Trophoblast cell (in vitro differentiated cells and primary cell): ENCODE results near the gene LAMB4.

Experiments used
- DNase-seq, 2 donors: peaks; one replicate each; pipeline ENCODE4 v3.0.0-alpha.2; 2016
- H2AFZ ChIP-seq: 2 replicates; pipeline ENCODE4 v1.6.1; 2013; ENCODE audit warnings: low read length, moderate library complexity, mild to moderate bottlenecking; ENCODE audit not compliant: insufficient read depth, poor library complexity
- H2AK5ac ChIP-seq: 2 replicates; pipeline ENCODE4 v1.6.1; 2013; ENCODE audit warnings: mild to moderate bottlenecking, low read length
- H2BK120ac ChIP-seq: 2 replicates; pipeline ENCODE4 v1.6.1; 2013; ENCODE audit warnings: low read length, mild to moderate bottlenecking, moderate library complexity; ENCODE audit not compliant: insufficient read depth, poor library complexity
- H2BK12ac ChIP-seq: 2 replicates; pipeline ENCODE4 v1.6.1; 2013; ENCODE audit warnings: mild to moderate bottlenecking, low read length, moderate library complexity
- H2BK5ac ChIP-seq: 2 replicates; pipeline ENCODE4 v1.6.1; 2013; ENCODE audit warnings: low read length, low read depth, moderate library complexity, mild to moderate bottlenecking; ENCODE audit not compliant: poor library complexity
- H3K14ac ChIP-seq: 2 replicates; pipeline ENCODE4 v1.6.1; 2013; ENCODE audit warnings: mild to moderate bottlenecking, low read length
- H3K18ac ChIP-seq: 2 replicates; pipeline ENCODE4 v1.6.1; 2013; ENCODE audit warnings: mild to moderate bottlenecking, low read length
- H3K23ac ChIP-seq: 2 replicates; pipeline ENCODE4 v1.6.1; 2013; ENCODE audit warnings: low read length
- H3K27ac ChIP-seq: 2 replicates; pipeline ENCODE4 v1.5.1; 2013; ENCODE audit warnings: low read depth, mild to moderate bottlenecking, inconsistent platforms, low read length, moderate library complexity
- H3K27me3 ChIP-seq: 2 replicates; pipeline ENCODE4 v1.6.1; 2013; ENCODE audit warnings: inconsistent platforms, mild to moderate bottlenecking, low read length, moderate library complexity; ENCODE audit not compliant: insufficient read depth
- H3K36me3 ChIP-seq, 2 experiments: 1 replicate in 1 of 2; 2 replicates in 1 of 2; pipeline ENCODE4 v1.6.1; 2013; ENCODE audit warnings: low read length in 2 of 2, mild to moderate bottlenecking in 2 of 2, moderate library complexity in 1 of 2; ENCODE audit not compliant: insufficient read depth in 2 of 2, control insufficient read depth in 1 of 2
- H3K4ac ChIP-seq: 2 replicates; pipeline ENCODE4 v1.6.1; 2013; ENCODE audit warnings: low read depth, mild to moderate bottlenecking, low read length, moderate library complexity
- H3K4me1 ChIP-seq, 2 experiments: 1 replicate in 1 of 2; 2 replicates in 1 of 2; pipeline ENCODE4 v1.6.1; 2013; ENCODE audit warnings: low read length in 2 of 2, mild to moderate bottlenecking in 2 of 2, moderate library complexity in 1 of 2; ENCODE audit not compliant: insufficient read depth in 2 of 2, control insufficient read depth in 1 of 2
- H3K4me2 ChIP-seq: 2 replicates; pipeline ENCODE4 v1.6.1; 2013; ENCODE audit warnings: inconsistent platforms, mild to moderate bottlenecking, low read length, moderate library complexity
- H3K4me3 ChIP-seq: 2 replicates; pipeline ENCODE4 v1.5.1; 2013; ENCODE audit warnings: mild to moderate bottlenecking, low read depth, low read length, inconsistent platforms
- H3K79me1 ChIP-seq: one replicate; pipeline ENCODE4 v1.6.1; 2013; ENCODE audit warnings: low read length
- H3K79me2 ChIP-seq: 2 replicates; pipeline ENCODE4 v1.6.1; 2013; ENCODE audit warnings: low read length, mild to moderate bottlenecking; ENCODE audit not compliant: control insufficient read depth, insufficient read depth, poor library complexity
- H3K9ac ChIP-seq: 2 replicates; pipeline ENCODE4 v1.6.1; 2013; ENCODE audit warnings: mild to moderate bottlenecking, low read length
- H3K9me3 ChIP-seq: 2 replicates; pipeline ENCODE4 v1.6.1; 2013; ENCODE audit warnings: low read depth, mild to moderate bottlenecking, control low read depth, inconsistent platforms, low read length; ENCODE audit not compliant: insufficient read depth
- H4K12ac ChIP-seq: 2 replicates; pipeline ENCODE4 v1.6.1; 2013; ENCODE audit warnings: low read depth, mild to moderate bottlenecking, low read length, moderate library complexity
- H4K8ac ChIP-seq: 2 replicates; pipeline ENCODE4 v1.6.1; 2013; ENCODE audit warnings: low read depth, mild to moderate bottlenecking, low read length, moderate library complexity
- H4K91ac ChIP-seq: one replicate; pipeline ENCODE4 v1.6.1; 2013; ENCODE audit warnings: low read depth, mild to moderate bottlenecking, low read length, moderate library complexity
- WGBS: extraction: QIAGEN DNeasy Blood & Tissue Kit; methylation state at CpG from one replicate; pipeline ENCODE4 v1.1.7; 2013; ENCODE audit warnings: missing lambda C conversion rate; ENCODE audit not compliant: insufficient read length, insufficient coverage; ENCODE audit errors: extremely low coverage; 5-methylcytosine and 5-hydroxymethylcytosine counted together

LAMB4 gene

DNA sequence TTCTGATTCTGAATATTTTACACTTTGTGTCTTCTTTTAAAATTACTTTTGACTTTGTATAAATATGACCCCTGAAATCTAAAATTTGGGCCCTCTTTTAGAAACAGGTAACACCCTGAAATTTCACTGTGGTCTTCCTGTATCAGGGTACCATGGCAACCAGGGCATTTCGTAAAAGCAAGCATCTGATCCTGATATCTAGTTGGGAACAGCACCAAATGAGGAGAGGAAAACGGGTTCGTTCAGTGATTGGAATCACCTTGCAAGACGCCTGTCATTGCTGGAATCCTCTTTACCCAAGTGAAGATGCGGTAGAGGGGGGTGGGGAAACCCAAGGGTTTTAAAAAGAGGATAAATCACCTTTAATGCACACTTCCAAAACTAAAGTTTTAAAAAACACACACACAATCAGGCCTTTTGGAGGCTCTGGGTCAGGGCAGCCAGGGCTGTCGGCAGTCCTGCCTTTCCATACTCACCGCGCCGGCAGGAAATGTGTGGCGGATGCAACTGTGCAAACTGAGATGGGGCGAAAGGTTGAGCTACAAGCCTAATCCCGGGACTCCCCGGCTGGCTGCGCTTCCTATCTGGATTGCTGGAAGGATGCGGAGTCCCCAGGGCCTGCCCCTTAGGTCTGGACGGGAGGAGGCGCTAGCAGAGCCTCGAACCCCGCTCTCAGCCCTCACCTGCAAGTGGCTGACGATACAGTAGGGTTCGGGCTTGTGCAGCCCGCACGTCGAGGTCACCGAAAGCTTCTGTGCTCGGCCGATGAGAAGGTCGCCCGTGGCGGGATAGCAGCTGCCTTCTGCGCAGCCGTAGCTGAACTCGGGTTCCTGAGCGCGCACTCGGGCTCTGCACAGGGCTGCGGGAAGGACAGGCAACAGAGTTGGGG, 129.0 kb downstream of the LAMB4 start:
- Histone ChIP-seq H3K23ac (peak overlapping the region; percentile 5), H2BK5ac (peak overlapping the region; percentile 92), H4K91ac (peak overlapping the region; percentile 91), H4K12ac (peak overlapping the region; percentile 55), H3K4me1 (peaks cover 16 to 25% of the 10 kb centered on the region in 2 experiments), H3K27ac (peak overlapping the region; percentile 95), H3K27me3 (no peaks in the 10 kb centered on the region), H2AFZ (peak overlapping the region; percentile 3), H3K79me2 (peaks cover 20% of the 10 kb centered on the region), H2BK12ac (peak overlapping the region; percentile 12), H3K36me3 (peaks cover 17 to 19% of the 10 kb centered on the region in 2 experiments), H4K8ac (peak overlapping the region; percentile 60), H3K4me3 (peak overlapping the region; percentile 99), H3K79me1 (peaks cover 47% of the 10 kb centered on the region), H3K9ac (peak overlapping the region; percentile 100), H2AK5ac (peak overlapping the region; percentile 60), H3K9me3 (peaks cover 3% of the 10 kb centered on the region), H3K14ac (peak overlapping the region; percentile 96), H3K4me2 (peak overlapping the region; percentile 62), H3K4ac (peak overlapping the region; percentile 87), H2BK120ac (peak overlapping the region; percentile 92), H3K18ac (peak overlapping the region; percentile 89)
- WGBS, result no CpG with 5 or more reads among the region's 37 CpGs
- peak; percentile 9 to 47 for DNase-seq

DNA sequence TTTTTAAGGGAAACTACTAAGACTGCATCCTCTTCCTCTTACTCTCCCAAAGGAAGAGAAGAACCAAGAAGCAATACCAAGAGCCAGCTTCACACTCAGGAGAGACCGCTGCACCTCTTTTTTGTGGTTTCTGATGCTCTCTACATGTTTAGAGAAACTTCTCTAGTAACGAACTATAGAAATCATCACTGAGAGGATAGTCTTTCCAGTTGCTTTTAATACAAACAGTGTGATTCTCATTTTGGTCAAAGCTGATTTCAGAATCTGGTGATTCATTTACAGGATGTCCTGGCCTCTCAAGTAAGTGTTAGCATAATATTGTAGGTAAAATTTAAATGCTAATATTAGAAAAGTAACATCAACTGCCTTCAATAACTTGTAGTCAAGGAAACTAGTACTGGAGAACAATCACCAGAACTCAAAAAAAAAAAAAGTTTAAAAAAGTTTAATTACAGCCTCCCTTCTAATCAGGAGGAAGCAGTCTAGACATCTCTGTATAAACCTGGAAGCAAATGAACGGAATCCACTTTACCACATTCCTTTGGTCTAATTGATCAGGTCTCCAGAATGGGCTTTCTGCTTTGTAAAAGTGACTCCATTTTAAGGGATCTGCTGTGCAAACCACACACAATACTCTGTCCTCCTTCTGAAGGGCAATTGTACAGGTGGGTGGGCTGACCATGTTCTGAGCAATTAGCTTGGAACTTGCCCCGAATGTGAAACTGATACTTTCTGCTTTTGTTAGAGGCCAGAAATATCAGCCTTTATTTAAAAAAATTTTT, 130.2 kb downstream of the LAMB4 start:
- Histone ChIP-seq H2BK12ac (peak overlapping the region; percentile 67), H4K12ac (no peak overlapping the region), H3K27ac (peak overlapping the region; percentile 95), H3K79me2 (peaks cover 22% of the 10 kb centered on the region), H3K79me1 (peaks cover 50% of the 10 kb centered on the region), H3K4me3 (no peak overlapping the region), H3K9me3 (peaks cover 3% of the 10 kb centered on the region), H2AFZ (no peak overlapping the region), H2BK120ac (peak overlapping the region; percentile 78), H3K23ac (no peak overlapping the region), H4K8ac (no peak overlapping the region), H3K4me1 (peaks cover 19 to 28% of the 10 kb centered on the region in 2 experiments), H4K91ac (peak overlapping the region; percentile 91), H3K27me3 (no peaks in the 10 kb centered on the region), H3K18ac (no peak overlapping the region), H2AK5ac (no peak overlapping the region), H3K36me3 (peaks cover 17 to 19% of the 10 kb centered on the region in 2 experiments), H3K4ac (peak overlapping the region; percentile 89), H2BK5ac (peak overlapping the region; percentile 92), H3K14ac (no peak overlapping the region), H3K4me2 (peak overlapping the region; percentile 62), H3K9ac (no peak overlapping the region)
- DNase-seq, result peak in 1 of 2 donors; percentile 26
- WGBS, result no CpG with 5 or more reads among the region's 4 CpGs

DNA sequence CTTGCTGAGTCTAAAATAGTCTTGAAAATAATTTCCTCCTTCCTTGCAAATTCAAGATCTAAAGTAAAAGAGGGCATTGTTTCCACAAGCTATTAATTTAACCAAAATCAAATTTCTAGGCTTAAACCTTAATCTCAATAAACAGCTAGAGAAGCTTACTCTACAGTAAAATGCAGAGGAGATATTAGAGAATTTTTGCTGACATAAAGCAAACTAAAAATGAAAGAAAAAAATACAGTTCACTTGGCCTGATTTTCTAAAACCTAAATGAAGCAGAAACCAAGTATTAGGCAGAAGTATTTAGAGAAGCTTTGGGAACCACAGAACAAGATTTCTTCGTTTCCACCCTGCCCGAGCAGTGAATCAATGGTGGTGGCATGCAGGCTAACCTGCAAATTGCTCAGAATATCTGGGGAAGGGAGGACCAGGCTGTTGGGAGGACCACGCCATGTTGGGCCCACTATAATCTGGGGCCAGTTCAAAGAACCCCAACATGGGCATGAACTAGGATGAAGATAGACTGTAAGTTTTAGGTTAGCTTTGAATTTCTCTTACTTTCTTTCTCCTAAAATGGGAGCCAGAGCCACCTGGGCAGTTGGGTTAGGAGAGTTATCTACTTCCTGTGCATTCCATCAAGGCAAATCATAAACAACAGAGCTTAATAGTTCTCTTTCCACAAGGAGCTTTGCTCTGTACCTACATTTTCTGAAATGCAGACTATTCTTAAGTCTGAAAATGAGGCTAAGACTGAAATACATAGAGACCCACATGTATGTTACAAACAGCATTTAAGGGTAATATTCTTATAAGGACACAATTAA, 131.3 kb downstream of the LAMB4 start:
- Histone ChIP-seq H3K18ac (peak overlapping the region; percentile 87), H3K27ac (peak overlapping the region; percentile 94), H2BK5ac (peak overlapping the region; percentile 96), H3K23ac (no peak overlapping the region), H4K8ac (peak overlapping the region; percentile 89), H3K79me2 (peaks cover 22% of the 10 kb centered on the region), H3K4me1 (peaks cover 16 to 21% of the 10 kb centered on the region in 2 experiments), H2AFZ (peak overlapping the region; percentile 56), H4K12ac (no peak overlapping the region), H3K9me3 (peaks cover 3% of the 10 kb centered on the region), H4K91ac (peak overlapping the region; percentile 93), H2BK12ac (peak overlapping the region; percentile 90), H3K4ac (peak overlapping the region; percentile 65), H2BK120ac (peak overlapping the region; percentile 70), H2AK5ac (peak overlapping the region; percentile 64), H3K4me3 (no peak overlapping the region), H3K9ac (no peak overlapping the region), H3K36me3 (peaks cover 18 to 20% of the 10 kb centered on the region in 2 experiments), H3K79me1 (peaks cover 47% of the 10 kb centered on the region), H3K27me3 (no peaks in the 10 kb centered on the region), H3K14ac (peak overlapping the region; percentile 86), H3K4me2 (peak overlapping the region; percentile 46)
- no CpG with 5 or more reads among the region's 3 CpGs for WGBS
- peak; percentile 45 to 69 for DNase-seq

DNA sequence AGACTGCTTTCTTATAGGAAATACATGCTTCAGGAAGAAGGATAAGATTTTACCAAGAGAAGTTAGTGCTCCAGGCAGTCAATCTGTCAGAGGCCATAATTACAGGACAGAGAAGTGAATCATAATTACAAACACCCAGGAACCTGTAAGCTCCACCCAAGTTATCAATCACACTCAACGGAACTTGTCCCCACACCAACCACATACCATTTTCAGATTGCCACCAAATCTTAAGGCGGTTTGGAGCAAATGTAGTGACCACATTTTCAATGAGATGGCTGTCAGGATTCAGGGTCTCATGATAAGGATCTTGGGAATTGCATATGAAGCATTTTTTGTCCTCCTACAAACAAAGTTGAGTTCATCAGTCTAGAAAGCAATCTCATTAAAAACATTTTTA, 132.0 kb downstream of the LAMB4 start:
- no peak for DNase-seq
- Histone ChIP-seq H2AFZ (no peak overlapping the region), H2BK120ac (no peak overlapping the region), H2BK5ac (peak overlapping the region; percentile 76), H3K4me1 (peaks cover 14 to 17% of the 10 kb centered on the region in 2 experiments), H3K4ac (no peak overlapping the region), H3K9me3 (peaks cover 3% of the 10 kb centered on the region), H2BK12ac (no peak overlapping the region), H3K4me3 (no peak overlapping the region), H2AK5ac (no peak overlapping the region), H4K91ac (peak overlapping the region; percentile 48), H4K12ac (no peak overlapping the region), H4K8ac (peak overlapping the region; percentile 37), H3K79me2 (peaks cover 22% of the 10 kb centered on the region), H3K27me3 (no peaks in the 10 kb centered on the region), H3K9ac (no peak overlapping the region), H3K14ac (no peak overlapping the region), H3K23ac (no peak overlapping the region), H3K36me3 (peaks cover 23 to 27% of the 10 kb centered on the region in 2 experiments), H3K4me2 (peak overlapping the region; percentile 47), H3K27ac (peak overlapping the region; percentile 74), H3K79me1 (peaks cover 43% of the 10 kb centered on the region), H3K18ac (no peak overlapping the region)
- WGBS, result no CpG with 5 or more reads among the region's 2 CpGs
